ENCODE results near the gene CLEC2L. TPM values are rescaled to one million over a fixed set of nuclear protein-coding genes. Genes with fewer than 3 reads are reported as not detected.

CLEC2L gene
- total and polyA plus RNA-seq, 2 experiments from 2014 or later: not detected

GRCh38 chr7:139560199-139560598 lies 36.7 kb downstream of the CLEC2L start (continued):
- TF ChIP-seq, protein P1, sequence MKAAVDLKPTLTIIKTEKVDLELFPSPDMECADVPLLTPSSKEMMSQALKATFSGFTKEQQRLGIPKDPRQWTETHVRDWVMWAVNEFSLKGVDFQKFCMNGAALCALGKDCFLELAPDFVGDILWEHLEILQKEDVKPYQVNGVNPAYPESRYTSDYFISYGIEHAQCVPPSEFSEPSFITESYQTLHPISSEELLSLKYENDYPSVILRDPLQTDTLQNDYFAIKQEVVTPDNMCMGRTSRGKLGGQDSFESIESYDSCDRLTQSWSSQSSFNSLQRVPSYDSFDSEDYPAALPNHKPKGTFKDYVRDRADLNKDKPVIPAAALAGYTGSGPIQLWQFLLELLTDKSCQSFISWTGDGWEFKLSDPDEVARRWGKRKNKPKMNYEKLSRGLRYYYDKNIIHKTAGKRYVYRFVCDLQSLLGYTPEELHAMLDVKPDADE (IDR thresholded peaks at IDR 0.05): no peak
- no peak for TF ChIP-seq CTCF (conservative IDR thresholded peaks at IDR 0.05; ENCODE audit: low read depth in 2 of 2)
- TF ChIP-seq POLR2AphosphoS5 (IDR thresholded peaks at IDR 0.05; ENCODE audit: low read depth): no peak
- no peak for TF ChIP-seq STAT1 (IDR thresholded peaks at IDR 0.05; ENCODE audit: unreplicated experiment)
- no peak for TF ChIP-seq JUNB (IDR thresholded peaks at IDR 0.05; ENCODE audit: unreplicated experiment)
- no peak for TF ChIP-seq CREB1 (CRISPR knock-in tag; IDR thresholded peaks at IDR 0.05; ENCODE audit: low read depth)
- TF ChIP-seq EZH2 (IDR thresholded peaks at IDR 0.05; ENCODE audit: low read depth, unreplicated experiment): no peak
- TF ChIP-seq REST (IDR thresholded peaks at IDR 0.05; ENCODE audit: unreplicated experiment): no peak
- no peak for TF ChIP-seq NANOG (IDR thresholded peaks at IDR 0.05; ENCODE audit: borderline replicate concordance)
- no peak for TF ChIP-seq ZNF114 (CRISPR knock-in tag; IDR thresholded peaks at IDR 0.05)
- TF ChIP-seq ZNF331 (CRISPR knock-in tag; IDR thresholded peaks at IDR 0.05; ENCODE audit: low read depth): no peak
- no peak for TF ChIP-seq EZH2phosphoT487 (IDR thresholded peaks at IDR 0.05; ENCODE audit: unreplicated experiment)

GRCh38 chr7:139560678-139561077 lies 37.2 kb downstream of the CLEC2L start:
- H3K4me2 ChIP-seq: no peak overlapping the region
- no peak overlapping the region for H3K4me3 ChIP-seq
- Mint-ChIP-seq H3K36me3 (ENCODE audit: low read depth) (no peaks in the 10 kb centered on the region), H3K27me3 (ENCODE audit: insufficient read depth, low read depth, poor library complexity) (peaks cover 3% of the 10 kb centered on the region), H3K4me1 (peaks cover 6% of the 10 kb centered on the region; the same call in 2 of the 3 replicates), H3K27ac (no peak overlapping the region), H3K4me3 (no peak overlapping the region), H3K9me3 (no peaks in the 10 kb centered on the region; the same call in 2 of the 3 replicates)
- no peak overlapping the region for H2AFZ ChIP-seq
- H3K36me3 ChIP-seq (ENCODE audit: insufficient read depth): no peaks in the 10 kb centered on the region
- DNase-seq (ENCODE audit: low spot score) (no peak), ATAC-seq (no peak)
- no peaks in the 10 kb centered on the region for H3K9me2 ChIP-seq (ENCODE audit: insufficient read depth)
- H4K20me1 ChIP-seq (replicated peaks; ENCODE audit: insufficient read depth): no peaks in the 10 kb centered on the region
- no peaks in the 10 kb centered on the region for H3K27me3 ChIP-seq (ENCODE audit: insufficient read depth)
- no peak for TF ChIP-seq ZNF331 (CRISPR knock-in tag; IDR thresholded peaks at IDR 0.05; ENCODE audit: low read depth)
- no peak for TF ChIP-seq JUNB (IDR thresholded peaks at IDR 0.05; ENCODE audit: unreplicated experiment)
- TF ChIP-seq CREB1 (CRISPR knock-in tag; IDR thresholded peaks at IDR 0.05; ENCODE audit: low read depth): no peak
- no peak for TF ChIP-seq POLR2AphosphoS5 (IDR thresholded peaks at IDR 0.05; ENCODE audit: low read depth)
- TF ChIP-seq NANOG (IDR thresholded peaks at IDR 0.05; ENCODE audit: borderline replicate concordance): no peak
- TF ChIP-seq REST (IDR thresholded peaks at IDR 0.05; ENCODE audit: unreplicated experiment): no peak
- no peak for TF ChIP-seq EZH2 (IDR thresholded peaks at IDR 0.05; ENCODE audit: low read depth, unreplicated experiment)
- 0 out of 2 replicates have a peak, but pooled peaks cover 3% of the 10 kb centered on the region for H3K4me1 ChIP-seq (ENCODE audit: insufficient read depth)
- H3K27ac ChIP-seq (ENCODE audit: low read depth): no peak overlapping the region
- H3F3A ChIP-seq (replicated peaks; ENCODE audit: low read depth): no peaks in the 10 kb centered on the region
- no peaks in the 10 kb centered on the region for H3K79me2 ChIP-seq (replicated peaks; ENCODE audit: insufficient read depth)

Data from GM23338 (cell line).